Inflammatory macrophage treated with lipopolysaccharide for 4 hours (primary cell): ENCODE data around the gene BRD1.
A peak's percentile ranks its signal among the peaks of the same experiment; 100 is the strongest.

Source experiments
- DNase-seq: peaks from one replicate; pipeline ENCODE4 v3.0.0-alpha.2; 2020

Gene BRD1

GRCh38 chr22:49800408-49801238, 27.1 kb downstream of the BRD1 start:
- DNase-seq, result no peak

DNA sequence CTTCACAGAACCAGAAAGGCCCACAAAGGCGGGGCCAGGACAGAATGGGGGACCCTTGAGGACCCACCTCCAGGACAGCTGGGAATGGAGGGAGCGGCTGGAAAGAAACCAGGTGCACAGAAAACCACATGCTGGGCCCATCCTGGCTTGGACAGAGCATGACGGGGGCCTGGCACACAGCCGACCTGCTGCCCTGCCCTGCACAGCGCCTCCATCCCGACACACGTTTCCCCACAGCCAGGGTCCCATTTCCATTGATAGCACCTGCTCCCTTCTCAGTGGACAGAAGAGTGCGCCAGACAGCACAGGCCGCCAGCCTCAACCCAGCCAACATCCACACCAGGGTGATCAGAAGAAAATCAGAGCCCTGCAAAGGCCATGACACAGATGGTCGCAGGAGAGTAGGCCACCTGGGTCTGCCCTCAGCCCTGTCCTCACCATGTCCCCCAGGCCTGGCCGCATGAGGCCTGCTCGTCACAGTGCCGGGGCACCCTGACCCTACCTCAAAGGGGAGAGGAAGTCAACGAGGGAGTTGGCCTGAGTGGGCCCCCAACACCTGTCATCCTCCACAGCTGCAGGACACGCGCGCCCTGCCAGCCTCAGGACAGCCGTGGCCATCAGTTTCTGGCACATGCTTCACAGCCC, 28.1 kb downstream of the BRD1 start:
- DNase-seq, result no peak

DNA sequence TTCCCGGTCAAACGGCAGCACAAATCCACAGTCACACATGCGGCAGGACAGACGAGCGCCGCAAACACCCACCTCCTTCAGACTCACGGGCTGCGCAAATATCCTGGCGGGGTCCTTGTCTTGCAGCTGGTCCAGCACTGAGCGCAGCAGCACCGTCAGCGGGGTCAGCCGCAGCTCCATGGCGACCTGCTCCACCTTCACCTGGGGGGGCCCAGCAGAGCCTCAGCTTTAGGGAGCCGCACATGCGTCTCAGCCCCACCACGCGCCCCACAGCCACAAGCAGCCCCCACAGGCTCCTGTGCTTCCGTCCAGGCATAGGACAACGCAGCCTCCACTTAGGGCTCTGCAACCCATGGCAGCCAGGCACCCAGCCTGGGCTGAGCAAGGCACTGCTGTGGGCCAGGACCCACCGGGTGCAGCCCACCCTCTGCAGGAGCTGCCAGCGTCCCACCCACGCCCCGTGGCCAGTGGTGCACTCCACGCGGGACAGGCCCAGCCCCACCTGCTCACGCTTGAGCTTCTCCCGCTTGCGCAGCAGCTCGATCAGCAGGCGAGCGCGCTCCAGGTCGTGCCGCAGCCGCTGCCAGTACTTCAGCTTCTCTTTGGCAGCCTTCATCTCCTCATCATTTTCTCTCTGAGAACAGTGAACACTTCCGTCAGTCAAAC, 29.1 kb downstream of the BRD1 start:
- DNase-seq, result no peak

DNA sequence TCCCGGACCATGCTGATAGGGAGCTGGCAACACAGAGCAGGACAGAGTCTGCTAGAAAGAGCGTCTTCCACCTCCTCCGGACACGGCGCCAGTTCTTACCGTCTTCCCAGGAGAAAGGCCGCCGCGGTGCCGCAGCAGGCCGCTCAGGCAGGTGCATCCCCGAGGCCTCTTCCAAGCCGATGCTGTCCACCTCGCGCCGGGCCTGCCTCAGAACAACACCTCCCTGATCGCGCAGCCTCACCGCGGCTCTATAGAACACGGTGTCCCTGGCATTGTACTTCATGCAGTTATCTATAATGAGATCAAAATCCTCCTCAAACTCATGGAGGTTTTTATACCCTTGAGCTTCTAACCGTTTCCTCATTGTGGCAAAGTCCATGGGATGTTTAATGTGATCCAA, 30.0 kb downstream of the BRD1 start:
- DNase-seq, result no peak

- no peak for DNase-seq
Measured at GRCh38 chr22:49796596-49797270, 30.9 kb downstream of the BRD1 start.

DNA sequence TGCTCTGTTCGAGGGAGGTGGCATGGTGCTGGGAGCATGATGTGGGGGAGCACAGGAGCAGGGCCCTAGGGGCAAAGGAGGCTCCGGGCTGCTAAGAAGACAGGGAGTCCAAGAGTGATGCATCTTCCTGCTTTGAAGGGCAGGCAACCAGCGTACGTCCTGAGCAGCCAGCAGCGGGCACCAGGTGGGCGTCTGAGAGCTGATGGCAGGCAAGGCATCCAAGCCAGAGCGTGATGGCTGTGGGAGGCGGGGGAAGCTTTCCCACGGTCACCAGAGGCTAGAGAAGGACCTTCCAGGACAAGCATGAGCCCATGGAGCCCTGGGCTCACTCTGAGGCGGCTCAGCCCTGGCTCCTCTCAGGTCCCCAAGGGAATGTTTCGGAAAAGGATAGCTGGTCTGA, 32.2 kb downstream of the BRD1 start:
- no peak for DNase-seq

DNA sequence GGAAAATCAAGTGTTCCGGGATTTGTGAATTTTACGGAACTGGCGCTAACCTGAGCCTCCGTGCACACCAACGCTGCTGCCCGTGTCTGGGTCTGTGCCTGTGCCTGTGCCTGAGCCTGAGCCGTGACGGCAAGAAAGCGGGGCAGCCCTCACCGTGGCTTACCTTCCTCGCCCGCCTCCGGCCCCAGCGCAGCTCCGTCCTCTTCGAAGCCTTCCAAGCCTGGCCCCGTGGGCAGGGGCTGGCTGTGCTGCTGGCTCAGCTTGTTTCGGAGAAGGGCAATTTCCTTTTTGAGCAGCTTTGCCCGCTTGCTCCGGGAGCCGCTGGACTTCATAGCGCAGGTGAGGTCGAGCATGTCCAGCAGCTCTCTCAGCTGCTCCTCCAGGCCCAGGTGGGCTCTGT, 33.8 kb downstream of the BRD1 start:
- DNase-seq, result no peak

GRCh38 chr22:49793296-49793695, 34.4 kb downstream of the BRD1 start:
- no peak for DNase-seq

DNA sequence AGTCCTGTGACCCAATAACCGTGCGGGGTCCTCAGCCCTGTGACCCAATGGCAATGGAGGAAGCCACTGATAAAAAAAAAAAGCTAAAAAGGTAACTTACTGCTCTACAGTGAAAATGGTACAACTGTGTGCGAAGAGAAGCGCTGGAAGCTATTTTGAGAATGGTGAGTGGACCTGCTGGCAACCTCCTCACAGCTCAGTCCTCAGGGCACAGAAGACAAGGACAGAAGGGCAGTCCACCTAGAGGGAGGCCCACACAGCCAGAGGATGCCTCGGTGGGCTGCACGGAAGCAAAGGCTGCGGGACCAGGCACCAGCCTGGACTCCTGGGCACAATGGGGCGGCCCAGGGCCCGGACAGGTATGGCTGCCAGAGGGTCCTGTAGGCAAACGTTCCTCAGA, 35.6 kb downstream of the BRD1 start:
- DNase-seq, result no peak

- DNase-seq, result no peak
Measured at GRCh38 chr22:49791682-49792081, 36.0 kb downstream of the BRD1 start.

GRCh38 chr22:49790912-49791311, 36.8 kb downstream of the BRD1 start:
- no peak for DNase-seq

GRCh38 chr22:49789289-49790141, 38.2 kb downstream of the BRD1 start:
- peak; percentile 44 for DNase-seq

- DNase-seq, result peak; percentile 62
Measured at GRCh38 chr22:49788504-49788903, 39.2 kb downstream of the BRD1 start.

DNA sequence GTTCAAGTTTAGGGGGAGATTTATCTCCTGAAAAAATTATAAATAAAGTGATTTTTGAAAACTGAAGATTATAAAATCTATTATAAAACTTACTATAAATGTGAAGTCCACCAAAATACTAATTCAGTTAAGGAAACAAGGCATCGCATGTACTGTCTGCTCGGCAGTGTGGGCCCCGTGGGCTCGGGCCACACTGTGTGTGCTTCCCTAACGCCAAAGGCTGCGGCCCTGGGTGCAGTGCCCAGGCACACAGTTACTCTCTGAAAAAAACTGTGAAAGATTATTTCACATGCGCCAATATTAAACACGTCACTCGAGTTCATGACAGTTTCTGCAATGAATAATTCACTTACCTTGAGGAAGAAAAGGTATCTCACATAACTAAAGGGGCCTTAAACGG, 39.8 kb downstream of the BRD1 start:
- no peak for DNase-seq

DNA sequence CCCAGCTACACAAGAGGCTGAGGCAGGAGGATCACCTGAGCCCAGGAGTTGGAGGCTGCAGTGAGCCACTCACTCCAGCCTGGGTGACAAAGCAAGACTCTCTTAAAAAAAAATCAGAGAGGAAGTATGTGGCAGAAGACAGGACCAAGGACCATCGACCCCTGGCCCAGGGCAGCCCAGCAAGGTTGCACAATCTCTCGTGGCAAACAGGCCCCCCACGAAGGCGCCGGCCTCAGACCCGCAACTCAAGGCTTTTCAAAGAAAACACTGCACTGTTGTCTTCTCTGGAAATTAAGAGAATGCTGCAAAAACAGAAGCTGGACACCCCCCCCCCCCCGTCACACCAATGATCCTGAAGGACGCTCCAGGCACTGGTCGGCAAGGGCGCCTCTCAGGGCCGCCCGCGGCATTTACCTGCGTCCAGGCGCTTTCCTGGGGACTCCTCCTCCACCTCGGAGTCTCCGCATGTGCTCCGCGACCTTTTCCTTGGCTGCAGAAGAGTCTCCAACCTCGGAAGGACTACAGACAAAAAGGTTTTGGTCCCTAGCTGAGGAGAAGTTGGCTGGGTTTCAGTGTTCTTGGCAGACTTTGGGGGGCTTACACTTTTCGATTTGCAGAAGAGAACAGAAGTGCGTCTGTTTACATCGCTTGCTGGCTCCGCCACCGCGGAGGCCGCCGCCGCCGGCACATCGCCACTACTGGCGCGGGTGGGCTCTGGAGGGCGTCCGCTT, 40.5 kb downstream of the BRD1 start:
- no peak for DNase-seq

DNA sequence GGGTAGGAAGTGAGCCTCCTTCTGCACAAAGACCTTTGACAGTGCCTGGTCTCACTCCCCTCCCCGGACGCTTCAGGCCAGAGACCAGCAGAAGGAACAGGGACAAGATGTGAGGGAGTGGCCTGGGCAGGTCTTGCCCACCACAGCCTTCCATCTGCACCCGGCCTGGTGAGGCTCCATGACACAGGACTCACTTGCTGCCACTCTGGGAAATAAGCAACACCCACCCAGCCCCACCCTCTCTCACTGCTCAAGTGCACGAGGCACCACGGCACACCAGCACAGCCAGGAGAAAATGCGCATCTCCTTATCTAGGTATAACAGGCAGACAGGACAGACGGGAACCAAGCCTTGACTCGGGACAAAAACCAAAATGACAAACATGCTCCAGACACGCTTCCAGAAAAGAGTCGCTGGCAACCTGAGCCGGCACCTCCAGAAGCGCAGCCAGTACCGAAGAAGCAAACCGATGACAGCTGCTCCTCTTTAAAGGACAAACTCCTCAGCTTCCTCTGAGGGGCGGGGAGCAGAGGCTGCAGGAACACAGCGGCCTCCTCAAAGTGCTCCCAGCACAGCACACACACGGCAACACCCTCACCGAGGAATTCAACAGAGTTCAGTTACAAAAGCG, 41.7 kb downstream of the BRD1 start:
- DNase-seq, result no peak

DNA sequence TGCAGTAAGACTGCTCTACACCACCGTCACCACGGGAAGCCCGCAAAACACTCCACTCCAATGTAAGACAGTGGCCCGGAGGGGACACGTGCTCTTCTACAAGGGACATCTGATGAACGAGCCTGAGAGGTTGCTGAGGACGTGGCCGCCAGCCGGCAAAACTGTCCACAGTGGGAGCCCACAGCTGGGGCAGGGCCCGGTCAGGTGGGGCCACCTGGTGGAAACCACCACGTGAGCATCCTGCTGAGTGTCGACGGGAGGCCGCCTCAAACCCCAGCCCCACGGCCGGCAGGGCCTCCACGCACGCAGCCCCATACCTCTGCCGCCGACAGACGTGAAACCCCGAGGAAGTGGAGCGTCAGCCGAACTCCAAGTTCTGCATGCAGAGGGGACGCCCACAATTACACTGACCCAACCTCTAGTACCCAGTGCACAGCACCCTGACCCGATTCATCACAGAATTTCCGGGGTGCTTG, 42.6 kb downstream of the BRD1 start:
- no peak for DNase-seq

DNA sequence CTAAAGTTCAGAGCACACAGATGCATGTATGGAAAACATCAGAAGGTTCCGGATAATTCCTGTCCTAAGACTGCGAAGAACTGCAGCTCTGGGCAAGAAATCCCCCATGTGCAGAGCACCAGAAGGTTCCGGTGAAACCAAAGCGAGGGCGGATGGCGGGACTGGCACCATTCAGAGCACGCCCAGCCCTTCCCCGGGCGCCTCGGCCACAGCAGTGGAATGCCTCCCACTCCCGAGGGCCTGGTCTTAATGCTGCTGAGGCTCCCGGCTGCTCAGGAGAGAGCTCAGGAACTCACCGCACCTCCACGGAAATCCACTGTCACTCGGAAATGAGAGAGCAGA, 43.1 kb downstream of the BRD1 start:
- no peak for DNase-seq

GRCh38 chr22:49783926-49784629, 43.6 kb downstream of the BRD1 start:
- DNase-seq, result no peak

DNA sequence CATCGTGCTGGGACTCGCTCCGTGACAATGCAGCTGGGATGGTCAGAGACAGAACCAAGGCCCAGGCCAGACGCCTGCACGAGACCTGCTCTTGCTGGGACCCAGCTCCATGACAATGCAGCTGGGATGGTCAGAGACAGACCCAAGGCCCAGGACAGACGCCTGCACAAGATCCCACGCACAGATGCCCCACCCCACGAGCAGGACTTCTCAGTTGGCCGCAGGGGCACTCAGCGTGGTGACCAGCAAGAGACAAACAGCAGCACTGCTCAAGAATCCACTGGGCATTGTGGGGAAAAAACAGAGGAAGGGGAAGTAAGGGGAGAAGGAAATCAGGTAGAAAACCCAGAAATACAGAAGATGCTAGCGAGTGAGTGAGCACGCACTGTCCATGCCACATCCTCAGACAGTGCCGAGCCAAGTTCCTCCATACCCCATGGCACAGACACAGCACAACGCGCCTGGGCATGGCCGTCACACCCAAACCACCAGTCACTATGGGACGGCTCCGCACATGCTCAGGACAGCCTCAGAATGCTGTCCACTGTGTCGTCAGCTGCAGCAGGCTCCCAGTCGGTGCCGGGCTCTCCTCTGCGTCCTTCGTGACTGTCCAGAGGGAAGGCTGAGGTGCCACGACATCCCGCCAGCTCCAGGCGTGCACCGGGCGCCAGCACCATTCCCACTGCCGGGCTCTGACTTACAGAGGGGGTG, 44.5 kb downstream of the BRD1 start:
- DNase-seq, result no peak
